ENCODE measurements around the gene PNRC2. TPM values are rescaled to one million over a fixed set of nuclear protein-coding genes. Genes with fewer than 3 reads are reported as not detected.
"Not testable (repeated sequence)": the region's sequence is repeated elsewhere in the genome, so short reads cannot be mapped to it uniquely, and the experiment has no call there.

The PNRC2 gene
- polyA plus RNA-seq, 4 donors: 114 to 181 (median 126) TPM

- FAIRE-seq (no peak), DNase-seq (no peak)
- H3K27ac ChIP-seq (ENCODE audit: low read depth in 1 of 3, low read length in 2 of 3): no peak overlapping the region
- H3K9me3 ChIP-seq (ENCODE audit: control insufficient read depth in 2 of 2, insufficient read depth in 1 of 2, low read depth in 1 of 2, low read length in 1 of 2): no peaks in the 10 kb centered on the region
- peaks cover 0 to 26% (median 2%) of the 10 kb centered on the region in 3 donors for H3K36me3 ChIP-seq (ENCODE audit: control insufficient read depth in 3 of 3, insufficient read depth in 2 of 3, low read depth in 1 of 3, low read length in 3 of 3)
- H3K4me1 ChIP-seq (ENCODE audit: control insufficient read depth in 3 of 3, insufficient read depth in 2 of 3, low read depth in 1 of 3, low read length in 2 of 3): peaks cover 8 to 18% (median 16%) of the 10 kb centered on the region in 3 donors
- no peak overlapping the region for H3K4me3 ChIP-seq (ENCODE audit: low read depth in 1 of 3, low read length in 3 of 3)
- no peaks in the 10 kb centered on the region for H3K27me3 ChIP-seq (ENCODE audit: control insufficient read depth in 3 of 3, insufficient read depth in 3 of 3, low read length in 3 of 3)
- 33 to 48% (median 43%) methylated on average over 4 of the region's 4 CpGs for WGBS, 3 donors
Measured at GRCh38 chr1:23977187-23977853, 17.7 kb downstream of the PNRC2 start.

GRCh38 chr1:23977854-23978191, 18.2 kb downstream of the PNRC2 start:
- DNase-seq (no peak), FAIRE-seq (no peak)
- WGBS, 3 donors: 24 to 48% (median 27%) methylated on average over 1 of the region's 1 CpG
- Histone ChIP-seq H3K27ac (ENCODE audit: low read depth in 1 of 3, low read length in 2 of 3) (no peak overlapping the region), H3K4me3 (ENCODE audit: low read depth in 1 of 3, low read length in 3 of 3) (no peak overlapping the region), H3K36me3 (ENCODE audit: control insufficient read depth in 3 of 3, insufficient read depth in 2 of 3, low read depth in 1 of 3, low read length in 3 of 3) (peaks cover 0 to 21% (median 2%) of the 10 kb centered on the region in 3 donors), H3K9me3 (ENCODE audit: control insufficient read depth in 2 of 2, insufficient read depth in 1 of 2, low read depth in 1 of 2, low read length in 1 of 2) (no peaks in the 10 kb centered on the region), H3K27me3 (ENCODE audit: control insufficient read depth in 3 of 3, insufficient read depth in 3 of 3, low read length in 3 of 3) (no peaks in the 10 kb centered on the region), H3K4me1 (ENCODE audit: control insufficient read depth in 3 of 3, insufficient read depth in 2 of 3, low read depth in 1 of 3, low read length in 2 of 3) (peaks cover 8 to 18% (median 16%) of the 10 kb centered on the region in 3 donors)

- Histone ChIP-seq H3K9me3 (ENCODE audit: control insufficient read depth in 2 of 2, insufficient read depth in 1 of 2, low read depth in 1 of 2, low read length in 1 of 2) (no peaks in the 10 kb centered on the region), H3K4me3 (ENCODE audit: low read depth in 1 of 3, low read length in 3 of 3) (peak overlapping the region in 2 of 3 donors; percentile 28 to 96), H3K27me3 (ENCODE audit: control insufficient read depth in 3 of 3, insufficient read depth in 3 of 3, low read length in 3 of 3) (no peaks in the 10 kb centered on the region), H3K27ac (ENCODE audit: low read depth in 1 of 3, low read length in 2 of 3) (no peak overlapping the region), H3K36me3 (ENCODE audit: control insufficient read depth in 3 of 3, insufficient read depth in 2 of 3, low read depth in 1 of 3, low read length in 3 of 3) (peaks cover 0 to 14% (median 2%) of the 10 kb centered on the region in 3 donors), H3K4me1 (ENCODE audit: control insufficient read depth in 3 of 3, insufficient read depth in 2 of 3, low read depth in 1 of 3, low read length in 2 of 3) (peaks cover 8 to 18% (median 16%) of the 10 kb centered on the region in 3 donors)
- DNase-seq (no peak), FAIRE-seq (no peak)
- 0 to 1% (median 0%) methylated on average over 4 of the region's 4 CpGs for WGBS, 3 donors
Measured at GRCh38 chr1:23978805-23979204, 19.2 kb downstream of the PNRC2 start.

- Histone ChIP-seq H3K27ac (ENCODE audit: low read depth in 1 of 3, low read length in 2 of 3) (peak overlapping the region; percentile 96 to 99 (median 97)), H3K36me3 (ENCODE audit: control insufficient read depth in 3 of 3, insufficient read depth in 2 of 3, low read depth in 1 of 3, low read length in 3 of 3) (peaks cover 0 to 8% (median 2%) of the 10 kb centered on the region in 3 donors), H3K27me3 (ENCODE audit: control insufficient read depth in 3 of 3, insufficient read depth in 3 of 3, low read length in 3 of 3) (no peaks in the 10 kb centered on the region), H3K4me1 (ENCODE audit: control insufficient read depth in 3 of 3, insufficient read depth in 2 of 3, low read depth in 1 of 3, low read length in 2 of 3) (peaks cover 8 to 21% (median 20%) of the 10 kb centered on the region in 3 donors), H3K9me3 (ENCODE audit: control insufficient read depth in 2 of 2, insufficient read depth in 1 of 2, low read depth in 1 of 2, low read length in 1 of 2) (no peaks in the 10 kb centered on the region), H3K4me3 (ENCODE audit: low read depth in 1 of 3, low read length in 3 of 3) (peak overlapping the region; percentile 82 to 100 (median 96))
- 0% methylated on average over 12 to 13 of the region's 13 CpGs for WGBS, 3 donors
- DNase-seq: no peak
- FAIRE-seq: no peak
Measured at GRCh38 chr1:23979387-23979880, 19.8 kb downstream of the PNRC2 start.

- FAIRE-seq (no peak), DNase-seq (peak; percentile 99)
- Histone ChIP-seq H3K27ac (ENCODE audit: low read depth in 1 of 3, low read length in 2 of 3) (peak within 1 kb of the TSS; percentile 96 to 99 (median 97)), H3K9me3 (ENCODE audit: control insufficient read depth in 2 of 2, insufficient read depth in 1 of 2, low read depth in 1 of 2, low read length in 1 of 2) (no peaks in the 10 kb centered on the region), H3K4me1 (ENCODE audit: control insufficient read depth in 3 of 3, insufficient read depth in 2 of 3, low read depth in 1 of 3, low read length in 2 of 3) (peaks cover 8 to 22% (median 20%) of the 10 kb centered on the region in 3 donors), H3K36me3 (ENCODE audit: control insufficient read depth in 3 of 3, insufficient read depth in 2 of 3, low read depth in 1 of 3, low read length in 3 of 3) (peaks cover 0 to 5% (median 0%) of the 10 kb centered on the region in 3 donors), H3K4me3 (ENCODE audit: low read depth in 1 of 3, low read length in 3 of 3) (peak within 1 kb of the TSS; percentile 82 to 100 (median 96)), H3K27me3 (ENCODE audit: control insufficient read depth in 3 of 3, insufficient read depth in 3 of 3, low read length in 3 of 3) (no peaks in the 10 kb centered on the region)
- 1% methylated on average over 75 to 84 of the region's 84 CpGs for WGBS, 3 donors
Measured at GRCh38 chr1:23979881-23980727, 20.5 kb downstream of the PNRC2 start, which contains the start of gene SRSF10. TSS of gene SRSF10 (minus strand) at chr1:23980327. CDS start at chr1:23980255, 72 bp downstream.

- H3K27me3 ChIP-seq (ENCODE audit: control insufficient read depth in 3 of 3, insufficient read depth in 3 of 3, low read length in 3 of 3): no peaks in the 10 kb centered on the region
- peak overlapping the region; percentile 62 to 99 (median 97) for H3K27ac ChIP-seq (ENCODE audit: low read depth in 1 of 3, low read length in 2 of 3)
- no peak for FAIRE-seq
- H3K9me3 ChIP-seq (ENCODE audit: control insufficient read depth in 2 of 2, insufficient read depth in 1 of 2, low read depth in 1 of 2, low read length in 1 of 2): no peaks in the 10 kb centered on the region
- H3K4me1 ChIP-seq (ENCODE audit: control insufficient read depth in 3 of 3, insufficient read depth in 2 of 3, low read depth in 1 of 3, low read length in 2 of 3): peaks cover 8 to 22% (median 20%) of the 10 kb centered on the region in 3 donors
- 39 to 59% (median 57%) methylated on average over 6 of the region's 6 CpGs for WGBS, 3 donors
- H3K4me3 ChIP-seq (ENCODE audit: low read depth in 1 of 3, low read length in 3 of 3): peak overlapping the region; percentile 34 to 100 (median 96)
- no peak for DNase-seq
- H3K36me3 ChIP-seq (ENCODE audit: control insufficient read depth in 3 of 3, insufficient read depth in 2 of 3, low read depth in 1 of 3, low read length in 3 of 3): peaks cover 0 to 5% (median 0%) of the 10 kb centered on the region in 3 donors
Measured at GRCh38 chr1:23980728-23981070, 21.1 kb downstream of the PNRC2 start.

GRCh38 chr1:23984417-23985186, 25.0 kb downstream of the PNRC2 start:
- H3K4me1 ChIP-seq (ENCODE audit: control insufficient read depth in 3 of 3, insufficient read depth in 2 of 3, low read depth in 1 of 3, low read length in 2 of 3): peaks cover 3 to 11% (median 10%) of the 10 kb centered on the region in 3 donors
- FAIRE-seq: no peak
- no peak overlapping the region for H3K27ac ChIP-seq (ENCODE audit: low read depth in 1 of 3, low read length in 2 of 3)
- H3K4me3 ChIP-seq (ENCODE audit: low read depth in 1 of 3, low read length in 3 of 3): no peak overlapping the region
- 72 to 81% (median 75%) methylated on average over 5 of the region's 5 CpGs for WGBS, 3 donors
- no peaks in the 10 kb centered on the region for H3K36me3 ChIP-seq (ENCODE audit: control insufficient read depth in 3 of 3, insufficient read depth in 2 of 3, low read depth in 1 of 3, low read length in 3 of 3)
- H3K27me3 ChIP-seq (ENCODE audit: control insufficient read depth in 3 of 3, insufficient read depth in 3 of 3, low read length in 3 of 3): no peaks in the 10 kb centered on the region
- no peaks in the 10 kb centered on the region for H3K9me3 ChIP-seq (ENCODE audit: control insufficient read depth in 2 of 2, insufficient read depth in 1 of 2, low read depth in 1 of 2, low read length in 1 of 2)
- DNase-seq: peak in 1 of 2 donors; percentile 77

- 96 to 100% (median 98%) methylated on average over 9 to 23 of the region's 23 CpGs for WGBS, 3 donors
- H3K9me3 ChIP-seq (ENCODE audit: control insufficient read depth in 2 of 2, insufficient read depth in 1 of 2, low read depth in 1 of 2, low read length in 1 of 2); DNase-seq; H3K4me3 ChIP-seq (ENCODE audit: low read depth in 1 of 3, low read length in 3 of 3); H3K4me1 ChIP-seq (ENCODE audit: control insufficient read depth in 3 of 3, insufficient read depth in 2 of 3, low read depth in 1 of 3, low read length in 2 of 3); H3K36me3 ChIP-seq (ENCODE audit: control insufficient read depth in 3 of 3, insufficient read depth in 2 of 3, low read depth in 1 of 3, low read length in 3 of 3); H3K27me3 ChIP-seq (ENCODE audit: control insufficient read depth in 3 of 3, insufficient read depth in 3 of 3, low read length in 3 of 3); H3K27ac ChIP-seq (ENCODE audit: low read depth in 1 of 3, low read length in 2 of 3); FAIRE-seq: not testable (repeated sequence)
Measured at GRCh38 chr1:23987038-23987437, 27.4 kb downstream of the PNRC2 start.
